ENCODE measurements around the gene PSTPIP1.

The PSTPIP1 gene

GRCh38 chr15:76972389-76973361 lies 22.3 kb upstream of the PSTPIP1 start:
- in situ Hi-C loops (cut with HindIII; ENCODE audit: low sequenced_read_pairs), result no loop called here
- H3K4me3 ChIP-seq (ENCODE audit: low read depth, low read length), result no peak overlapping the region
- no peak for TF ChIP-seq CTCF (IDR thresholded peaks at IDR 0.05; ENCODE audit: low read depth, low read length, missing control alignments)
- DNase-seq (ENCODE audit: low read depth), result no peak

GRCh38 chr15:76973362-76973743 lies 21.6 kb upstream of the PSTPIP1 start:
- H3K4me3 ChIP-seq (ENCODE audit: low read depth, low read length), result no peak overlapping the region
- in situ Hi-C loops (cut with HindIII; ENCODE audit: low sequenced_read_pairs), result no loop called here
- no peak for DNase-seq (ENCODE audit: low read depth)
- peak; percentile 55 for TF ChIP-seq CTCF (IDR thresholded peaks at IDR 0.05; ENCODE audit: low read depth, low read length, missing control alignments)

GRCh38 chr15:76973906-76974305 lies 21.0 kb upstream of the PSTPIP1 start:
- no peak for TF ChIP-seq CTCF (IDR thresholded peaks at IDR 0.05; ENCODE audit: low read depth, low read length, missing control alignments)
- in situ Hi-C loops (cut with HindIII; ENCODE audit: low sequenced_read_pairs), result no loop called here
- no peak overlapping the region for H3K4me3 ChIP-seq (ENCODE audit: low read depth, low read length)
- no peak for DNase-seq (ENCODE audit: low read depth)

GRCh38 chr15:76974456-76975036 lies 20.4 kb upstream of the PSTPIP1 start:
- DNase-seq (ENCODE audit: low read depth), result no peak
- in situ Hi-C loops (cut with HindIII; ENCODE audit: low sequenced_read_pairs), result no loop called here

GRCh38 chr15:76976141-76976540 lies 18.8 kb upstream of the PSTPIP1 start:
- in situ Hi-C loops (cut with HindIII; ENCODE audit: low sequenced_read_pairs), result no loop called here
- no peak for TF ChIP-seq CTCF (IDR thresholded peaks at IDR 0.05; ENCODE audit: low read depth, low read length, missing control alignments)
- no peak overlapping the region for H3K4me3 ChIP-seq (ENCODE audit: low read depth, low read length)
- no peak for DNase-seq (ENCODE audit: low read depth)

More at GRCh38 chr15:76974456-76975036, 20.4 kb upstream of the PSTPIP1 start:
- no peak for TF ChIP-seq CTCF (IDR thresholded peaks at IDR 0.05; ENCODE audit: low read depth, low read length, missing control alignments)
- H3K4me3 ChIP-seq (ENCODE audit: low read depth, low read length), result no peak overlapping the region

- H3K4me3 ChIP-seq (ENCODE audit: low read depth, low read length), result no peak overlapping the region
- in situ Hi-C loops (cut with HindIII; ENCODE audit: low sequenced_read_pairs), result no loop called here
- no peak for DNase-seq (ENCODE audit: low read depth)
- TF ChIP-seq CTCF (IDR thresholded peaks at IDR 0.05; ENCODE audit: low read depth, low read length, missing control alignments), result no peak
Observed at GRCh38 chr15:76976572-76977270, 18.2 kb upstream of the PSTPIP1 start.

Measured in astrocyte of the cerebellum (primary cell).